ENCODE measurements around the gene RHOXF2B.

DNA sequence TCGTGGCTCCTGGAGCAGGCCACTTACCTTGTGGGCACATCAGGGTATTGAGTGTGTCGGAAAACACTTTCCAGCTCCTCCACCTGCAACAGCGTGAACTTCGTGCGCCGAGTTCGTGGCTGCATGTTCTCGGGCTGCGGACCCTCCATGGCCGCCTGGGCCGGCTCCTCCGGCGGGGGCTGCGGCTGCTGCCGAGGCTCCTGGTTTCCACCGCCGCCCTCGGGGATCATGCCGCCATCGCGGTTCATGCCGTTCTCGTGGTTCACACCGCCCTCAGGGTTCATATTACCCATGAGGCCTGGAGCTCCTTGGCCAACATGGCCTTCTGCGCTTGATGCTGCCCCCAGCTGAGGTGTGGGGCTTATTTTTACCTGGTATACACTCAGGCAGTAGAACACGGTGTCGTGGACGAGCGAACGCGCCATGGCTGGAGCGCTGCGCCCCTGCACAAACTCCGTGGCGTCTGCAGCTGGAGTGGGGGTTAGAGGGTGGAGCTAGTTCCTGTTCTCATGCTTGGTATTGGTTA is 38.0 kb upstream of the RHOXF2B start, which contains the start of gene RHOXF1:
- TF ChIP-seq POLR2A (IDR thresholded peaks at IDR 0.05) (no peak), EP300 (IDR thresholded peaks at IDR 0.05) (no peak)
